GM12873 (cell line): Measurements from ENCODE around the gene ABTB1.

Experiments used
- TF ChIP-seq, protein P1 (sequence below): IDR thresholded peaks from 2 replicates; pipeline ENCODE4 v1.5.1; 2012; ENCODE audit warnings: low read depth, mild to moderate bottlenecking, moderate library complexity, low read length, control low read depth; ENCODE audit not compliant: insufficient read depth; ENCODE audit errors: missing control alignments

ABTB1 gene

GRCh38 chr3:127672429-127673190 lies at the start of gene ABTB1:
Gene ABTB1, plus strand, starts transcription at chr3:127672952. Its CDS starts 74 bp downstream, at chr3:127673026.
- TF ChIP-seq, protein P1, sequence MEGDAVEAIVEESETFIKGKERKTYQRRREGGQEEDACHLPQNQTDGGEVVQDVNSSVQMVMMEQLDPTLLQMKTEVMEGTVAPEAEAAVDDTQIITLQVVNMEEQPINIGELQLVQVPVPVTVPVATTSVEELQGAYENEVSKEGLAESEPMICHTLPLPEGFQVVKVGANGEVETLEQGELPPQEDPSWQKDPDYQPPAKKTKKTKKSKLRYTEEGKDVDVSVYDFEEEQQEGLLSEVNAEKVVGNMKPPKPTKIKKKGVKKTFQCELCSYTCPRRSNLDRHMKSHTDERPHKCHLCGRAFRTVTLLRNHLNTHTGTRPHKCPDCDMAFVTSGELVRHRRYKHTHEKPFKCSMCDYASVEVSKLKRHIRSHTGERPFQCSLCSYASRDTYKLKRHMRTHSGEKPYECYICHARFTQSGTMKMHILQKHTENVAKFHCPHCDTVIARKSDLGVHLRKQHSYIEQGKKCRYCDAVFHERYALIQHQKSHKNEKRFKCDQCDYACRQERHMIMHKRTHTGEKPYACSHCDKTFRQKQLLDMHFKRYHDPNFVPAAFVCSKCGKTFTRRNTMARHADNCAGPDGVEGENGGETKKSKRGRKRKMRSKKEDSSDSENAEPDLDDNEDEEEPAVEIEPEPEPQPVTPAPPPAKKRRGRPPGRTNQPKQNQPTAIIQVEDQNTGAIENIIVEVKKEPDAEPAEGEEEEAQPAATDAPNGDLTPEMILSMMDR, result no peak

- TF ChIP-seq, protein P1, result no peak
Measured at GRCh38 chr3:127624063-127624462, 48.7 kb upstream of the ABTB1 start.

- TF ChIP-seq, protein P1, result no peak
Measured at GRCh38 chr3:127625821-127626220, 46.9 kb upstream of the ABTB1 start.

DNA sequence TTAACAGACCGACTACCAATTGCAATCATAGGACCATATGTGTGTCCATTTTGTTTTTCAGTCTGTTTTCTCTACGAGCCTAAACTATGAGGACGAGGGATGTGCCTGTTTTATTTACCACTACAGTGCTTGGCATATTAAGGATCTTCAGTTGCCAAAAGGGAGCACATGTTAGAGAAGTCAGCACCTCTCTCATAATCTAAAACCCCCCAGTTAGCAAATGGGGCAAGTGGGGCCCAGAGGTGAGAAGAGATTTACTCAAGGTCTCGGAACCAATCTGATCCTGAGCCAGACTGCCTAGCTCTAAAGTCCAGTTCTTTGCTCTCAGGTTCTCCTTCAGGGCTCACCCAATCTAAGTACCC lies 44.3 kb upstream of the ABTB1 start:
- TF ChIP-seq, protein P1, result no peak

GRCh38 chr3:127628788-127629466 lies 43.8 kb upstream of the ABTB1 start, which contains the start of gene PODXL2:
Gene PODXL2, plus strand, starts transcription at chr3:127629185. Its CDS starts 35 bp downstream, at chr3:127629220.
- TF ChIP-seq, protein P1, result no peak

DNA sequence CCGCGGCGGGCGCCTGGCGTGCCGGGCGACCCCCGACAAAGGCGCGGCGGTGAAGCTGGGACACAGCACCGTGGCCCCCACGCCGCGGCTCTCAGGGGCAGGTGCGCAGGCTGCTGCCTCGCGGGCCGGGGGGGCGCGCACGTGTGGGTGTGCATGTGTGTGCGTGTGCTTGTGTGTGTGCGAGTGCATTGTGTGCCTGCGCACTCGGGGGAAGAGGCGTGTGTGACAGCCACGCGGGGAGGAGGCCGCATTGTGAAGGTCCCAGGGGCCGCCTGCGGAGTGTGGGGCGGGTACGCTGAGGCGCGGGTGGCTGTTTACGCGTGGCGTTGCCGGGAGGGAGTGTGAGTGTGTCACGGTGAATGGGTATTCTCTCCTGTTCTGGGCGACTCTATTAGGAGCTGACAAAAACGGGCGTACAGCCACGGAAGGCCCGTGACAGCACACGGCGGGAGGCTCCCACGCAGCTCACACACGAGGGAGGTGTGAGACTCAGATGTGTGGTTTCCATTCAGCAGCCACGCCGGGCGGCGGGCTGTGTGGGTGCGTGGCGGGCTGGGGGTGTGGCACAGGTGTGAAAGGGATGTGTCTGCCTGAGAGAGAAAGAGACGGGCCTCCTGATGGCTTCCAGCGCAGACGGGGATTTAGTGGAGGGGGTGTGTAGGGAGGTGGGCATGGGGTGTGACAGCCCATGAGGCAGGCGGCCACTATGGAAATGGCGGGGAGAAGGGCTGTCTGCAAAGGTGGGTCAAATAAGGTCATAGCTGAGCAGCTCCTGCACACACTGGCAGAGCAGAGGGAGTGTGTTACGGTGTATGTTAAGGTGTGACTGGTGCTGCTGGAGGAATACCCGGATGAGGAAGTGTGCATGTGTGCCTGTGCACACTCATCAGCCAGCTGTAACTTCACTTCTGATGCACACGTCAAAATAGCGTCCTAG lies 43.0 kb upstream of the ABTB1 start:
- TF ChIP-seq, protein P1, result no peak
